Small intestine (tissue), 7 donors: ENCODE measurements around the gene TEDC1. TPM values are rescaled to one million over a fixed set of nuclear protein-coding genes. Genes with fewer than 3 reads are reported as not detected.

ENCODE experiments used
- DNase-seq, 2 donors: peaks; one replicate each; pipeline versions ENCODE4 v3.0.0 to v3.0.0-alpha.2; 2013
- FAIRE-seq: peaks from 2 replicates; lab custom pipeline; 2012; peaks lifted over from hg19 to GRCh38; lab: Jason Lieb, UNC
- H3K27ac ChIP-seq, 3 donors: one replicate each; pipeline ENCODE4 v1.5.1; 2013; ENCODE audit warnings: low read length in 2 of 3, mild to moderate bottlenecking in 2 of 3, control low read depth in 1 of 3, inconsistent platforms in 1 of 3, low read depth in 1 of 3, moderate library complexity in 1 of 3
- H3K27me3 ChIP-seq, 3 donors: one replicate each; pipeline ENCODE4 v1.6.1; 2013; ENCODE audit warnings: low read length in 3 of 3, inconsistent platforms in 1 of 3; ENCODE audit not compliant: control insufficient read depth in 3 of 3, insufficient read depth in 3 of 3
- H3K36me3 ChIP-seq, 3 donors: one replicate each; pipeline ENCODE4 v1.6.1; 2013; ENCODE audit warnings: low read length in 3 of 3, inconsistent platforms in 1 of 3, low read depth in 1 of 3, mild to moderate bottlenecking in 1 of 3, moderate library complexity in 1 of 3; ENCODE audit not compliant: control insufficient read depth in 3 of 3, insufficient read depth in 2 of 3
- H3K4me1 ChIP-seq, 3 donors: one replicate each; pipeline ENCODE4 v1.6.1; 2013; ENCODE audit warnings: low read length in 2 of 3, inconsistent platforms in 1 of 3, low read depth in 1 of 3, mild to moderate bottlenecking in 1 of 3, moderate library complexity in 1 of 3; ENCODE audit not compliant: control insufficient read depth in 3 of 3, insufficient read depth in 2 of 3
- H3K4me3 ChIP-seq, 3 donors: one replicate each; pipeline ENCODE4 v1.5.1; 2013; ENCODE audit warnings: low read length in 3 of 3, control low read depth in 1 of 3, inconsistent platforms in 1 of 3, low read depth in 1 of 3, mild to moderate bottlenecking in 1 of 3, moderate library complexity in 1 of 3
- H3K9me3 ChIP-seq, 2 donors: one replicate each; pipeline ENCODE4 v1.6.1; 2013; ENCODE audit warnings: low read depth in 1 of 2, low read length in 1 of 2; ENCODE audit not compliant: control insufficient read depth in 2 of 2, insufficient read depth in 1 of 2
- WGBS, 3 donors: extraction: QIAGEN DNeasy Blood & Tissue Kit; methylation state at CpG; one replicate each; pipeline ENCODE4 v1.1.7; 2013; 5-methylcytosine and 5-hydroxymethylcytosine counted together
- polyA plus RNA-seq, 4 donors: library from polyadenylated mRNA; stranded (reverse) in 3 of 4; unstranded in 1 of 4; fragments of 200-250 nt in 3 of 4; fragments of 120-200 nt in 1 of 4; gene quantifications; one replicate each; pipeline versions ENCODE4 v1.2.1 to v1.2.3, GENCODE V29; 2013
- donor health status: healthy with polysubstance abuse.
- donor health status: control.
- donor health status: control.
- donor health status: Bipolar disorder and iron deficiency.
- donor health status: healthy.

TEDC1 gene
- polyA plus RNA-seq, 4 donors, result 6.6 to 28.0 (median 23.8) TPM

- Histone ChIP-seq H3K36me3 (peaks cover 4 to 55% (median 7%) of the 10 kb centered on the region in 3 donors), H3K9me3 (no peaks in the 10 kb centered on the region), H3K4me1 (peaks cover 0 to 20% (median 0%) of the 10 kb centered on the region in 3 donors), H3K27me3 (peaks cover 0 to 5% (median 3%) of the 10 kb centered on the region in 3 donors), H3K4me3 (no peak overlapping the region), H3K27ac (peak overlapping the region in 1 of 3 donors; percentile 28)
- DNase-seq (no peak), FAIRE-seq (no peak)
- WGBS, 3 donors, result 85 to 86% (median 85%) methylated on average over 32 to 34 of the region's 34 CpGs
Observed at GRCh38 chr14:105470350-105471296, 20.4 kb upstream of the TEDC1 start.

DNA sequence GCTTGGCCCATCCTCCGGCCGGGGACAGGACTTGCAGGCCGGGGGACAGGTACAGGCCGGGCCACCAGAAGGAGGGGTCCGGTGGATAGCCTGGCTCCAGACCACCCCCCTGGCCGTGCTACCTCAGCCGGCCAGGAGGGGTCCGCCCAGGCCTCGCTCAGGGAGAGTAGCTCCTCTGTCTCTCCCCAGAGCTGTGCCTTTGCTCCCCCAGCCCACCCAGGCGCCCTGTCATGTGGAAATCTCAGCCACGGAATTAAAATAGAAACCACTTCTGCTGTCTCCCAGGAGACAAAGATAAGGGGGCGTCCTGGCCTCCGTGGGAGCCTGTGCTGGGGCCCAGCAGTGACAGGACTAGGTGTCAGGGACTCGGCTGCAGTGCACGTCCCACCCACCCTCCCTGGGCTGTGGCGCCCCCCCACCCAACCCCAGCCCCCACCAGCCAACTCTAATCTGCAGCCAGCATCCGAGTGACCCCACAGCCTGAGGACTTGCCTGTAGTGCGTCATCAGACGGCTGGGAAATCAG lies 19.7 kb upstream of the TEDC1 start:
- Histone ChIP-seq H3K9me3 (no peaks in the 10 kb centered on the region), H3K27ac (no peak overlapping the region), H3K4me3 (no peak overlapping the region), H3K4me1 (peaks cover 0 to 27% (median 0%) of the 10 kb centered on the region in 3 donors), H3K36me3 (peaks cover 4 to 47% (median 4%) of the 10 kb centered on the region in 3 donors), H3K27me3 (peaks cover 3 to 11% (median 5%) of the 10 kb centered on the region in 3 donors)
- DNase-seq (peak in 1 of 2 donors; percentile 22), FAIRE-seq (no peak)
- WGBS, 3 donors, result 64 to 67% (median 65%) methylated on average over 16 to 19 of the region's 19 CpGs

GRCh38 chr14:105471823-105472485 lies 19.1 kb upstream of the TEDC1 start:
- FAIRE-seq (no peak), DNase-seq (no peak)
- peak overlapping the region in 1 of 3 donors; percentile 17 for H3K27ac ChIP-seq
- H3K9me3 ChIP-seq, result no peaks in the 10 kb centered on the region
- no peak overlapping the region for H3K4me3 ChIP-seq
- WGBS, 3 donors, result 75 to 87% (median 85%) methylated on average over 7 to 8 of the region's 8 CpGs
- peaks cover 3 to 11% (median 5%) of the 10 kb centered on the region in 3 donors for H3K27me3 ChIP-seq
- H3K36me3 ChIP-seq, result peaks cover under 1 to 42% (median 4%) of the 10 kb centered on the region in 3 donors
- H3K4me1 ChIP-seq, result peaks cover 0 to 33% (median 0%) of the 10 kb centered on the region in 3 donors

GRCh38 chr14:105472486-105472991 lies 18.5 kb upstream of the TEDC1 start:
- H3K27ac ChIP-seq, result no peak overlapping the region
- FAIRE-seq (no peak), DNase-seq (no peak)
- no peak overlapping the region for H3K4me3 ChIP-seq
- H3K36me3 ChIP-seq, result peaks cover 0 to 36% (median 4%) of the 10 kb centered on the region in 3 donors
- peaks cover 3 to 15% (median 5%) of the 10 kb centered on the region in 3 donors for H3K27me3 ChIP-seq
- no peaks in the 10 kb centered on the region for H3K9me3 ChIP-seq
- peaks cover 0 to 38% (median 0%) of the 10 kb centered on the region in 3 donors for H3K4me1 ChIP-seq
- WGBS, 3 donors, result 37 to 66% (median 52%) methylated on average over 11 to 12 of the region's 12 CpGs

GRCh38 chr14:105473033-105473676 lies 17.9 kb upstream of the TEDC1 start:
- 21 to 37% (median 22%) methylated on average over 5 to 7 of the region's 7 CpGs for WGBS, 3 donors
- Histone ChIP-seq H3K27ac (peak overlapping the region in 2 of 3 donors; percentile 29 to 77), H3K4me3 (peak overlapping the region in 1 of 3 donors; percentile 42), H3K9me3 (no peaks in the 10 kb centered on the region), H3K27me3 (peaks cover 3 to 18% (median 5%) of the 10 kb centered on the region in 3 donors), H3K36me3 (peaks cover 0 to 30% (median 4%) of the 10 kb centered on the region in 3 donors), H3K4me1 (peaks cover 0 to 38% (median 0%) of the 10 kb centered on the region in 3 donors)
- DNase-seq (no peak), FAIRE-seq (no peak)

DNA sequence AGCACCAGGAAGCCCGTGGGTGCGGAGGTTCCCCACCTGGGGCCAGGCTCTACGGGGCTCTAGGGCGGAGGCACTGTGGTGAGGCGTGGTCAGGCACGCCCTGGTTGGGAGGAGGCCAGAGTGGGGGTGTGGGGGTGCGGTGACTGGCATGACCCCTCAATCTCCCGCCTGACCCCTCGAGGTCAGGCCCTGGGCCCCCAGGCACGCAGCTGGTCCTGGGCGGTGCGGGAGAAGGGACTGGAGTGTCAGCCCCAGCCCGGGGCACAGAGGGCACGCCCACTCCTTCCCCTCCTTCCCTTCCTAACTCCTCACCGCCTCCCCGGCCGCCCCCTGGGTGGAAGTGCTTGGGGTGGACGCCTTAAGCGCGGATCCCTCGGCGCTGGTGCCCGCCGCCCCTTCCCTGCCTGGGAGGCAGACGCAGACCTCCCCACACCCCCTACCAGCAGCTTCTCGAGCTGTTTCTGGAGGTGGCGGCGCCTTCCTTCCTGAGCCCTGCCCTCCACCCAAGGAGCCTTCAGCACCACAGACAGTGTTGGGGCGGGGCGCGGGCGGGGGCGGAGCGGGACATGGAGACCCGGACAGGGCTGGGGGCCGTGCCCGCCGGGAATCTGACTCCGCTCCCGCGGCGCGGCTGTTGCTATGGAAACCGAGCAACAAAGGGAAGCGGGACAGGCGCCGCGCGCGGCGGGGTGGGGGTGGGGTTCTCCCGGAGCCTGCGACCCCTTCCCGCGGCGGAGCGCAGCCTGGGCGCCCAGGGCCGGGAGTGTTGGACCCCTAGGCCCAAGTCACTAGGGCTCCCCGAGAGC lies 17.2 kb upstream of the TEDC1 start:
- peak overlapping the region; percentile 37 to 59 (median 42) for H3K4me3 ChIP-seq
- H3K4me1 ChIP-seq, result peaks cover 0 to 38% (median 0%) of the 10 kb centered on the region in 3 donors
- no peaks in the 10 kb centered on the region for H3K9me3 ChIP-seq
- DNase-seq (peak; percentile 43 to 93), FAIRE-seq (no peak)
- peak overlapping the region in 2 of 3 donors; percentile 70 to 77 for H3K27ac ChIP-seq
- WGBS, 3 donors, result 0 to 2% (median 1%) methylated on average over 39 to 60 of the region's 60 CpGs
- peaks cover 0 to 23% (median 4%) of the 10 kb centered on the region in 3 donors for H3K36me3 ChIP-seq
- H3K27me3 ChIP-seq, result peaks cover 3 to 21% (median 5%) of the 10 kb centered on the region in 3 donors
